ENCODE measurements around the gene ZNF25. TPM values are rescaled to one million over a fixed set of nuclear protein-coding genes. Genes with fewer than 3 reads are reported as not detected.
"Not testable (repeated sequence)": the region's sequence is repeated elsewhere in the genome, so short reads cannot be mapped to it uniquely, and the experiment has no call there.

ZNF25 gene
- polyA plus RNA-seq = 1 to 10 TPM; 3.9 to 5.7 (median 5.1) TPM

GRCh38 chr10:37976091-37976879 is at the start of gene ZNF25:
Gene ZNF25 (minus strand): TSS chr10:37976647. CDS start chr10:37971722, 4,925 bp downstream.
- peaks cover 0 to 4% (median 0%) of the 10 kb centered on the region in 3 donors for H3K36me3 Mint-ChIP-seq
- H3K4me3 Mint-ChIP-seq = peak within 1 kb of the TSS; percentile 90 to 99 (median 90)
- peak within 1 kb of the TSS; percentile 82 to 96 (median 95) for H3K27ac Mint-ChIP-seq
- peaks cover 5 to 12% (median 11%) of the 10 kb centered on the region in 3 donors for H3K27me3 Mint-ChIP-seq (ENCODE audit: low read depth in 3 of 3)
- peaks cover 23 to 34% of the 10 kb centered on the region in 2 donors for H3K4me1 Mint-ChIP-seq
- H3K9me3 Mint-ChIP-seq = peaks cover 0 to 2% (median 0%) of the 10 kb centered on the region in 6 donors
- DNase-seq = peak; percentile 95 to 97 (median 96)

GRCh38 chr10:38025283-38025682 is 48.8 kb upstream of the ZNF25 start:
- H3K4me3 Mint-ChIP-seq = no peak overlapping the region
- DNase-seq = no peak
- peaks cover 31 to 55% of the 10 kb centered on the region in 2 donors for H3K4me1 Mint-ChIP-seq
- H3K9me3 Mint-ChIP-seq = no peaks in the 10 kb centered on the region
- H3K36me3 Mint-ChIP-seq = peaks cover 52 to 72% (median 54%) of the 10 kb centered on the region in 3 donors
- H3K27ac Mint-ChIP-seq = peak overlapping the region in 4 of 6 donors; percentile 21 to 82 (median 54)
- peaks cover 0 to 3% (median 2%) of the 10 kb centered on the region in 3 donors for H3K27me3 Mint-ChIP-seq (ENCODE audit: low read depth in 3 of 3)

GRCh38 chr10:38019124-38019523 is 42.7 kb upstream of the ZNF25 start:
- peak overlapping the region in 2 of 6 donors; percentile 29 to 31 for H3K27ac Mint-ChIP-seq
- DNase-seq; H3K27me3 Mint-ChIP-seq (ENCODE audit: low read depth in 3 of 3); H3K9me3 Mint-ChIP-seq; H3K4me3 Mint-ChIP-seq: not testable (repeated sequence)
- H3K36me3 Mint-ChIP-seq = peaks cover 45 to 68% (median 49%) of the 10 kb centered on the region in 3 donors
- H3K4me1 Mint-ChIP-seq = peaks cover 15 to 46% of the 10 kb centered on the region in 2 donors

GRCh38 chr10:38016354-38016753 is 39.9 kb upstream of the ZNF25 start:
- no peaks in the 10 kb centered on the region for H3K9me3 Mint-ChIP-seq
- peaks cover 25 to 64% of the 10 kb centered on the region in 2 donors for H3K4me1 Mint-ChIP-seq
- H3K4me3 Mint-ChIP-seq = no peak overlapping the region
- DNase-seq = no peak
- peaks cover 0 to 5% (median 1%) of the 10 kb centered on the region in 3 donors for H3K27me3 Mint-ChIP-seq (ENCODE audit: low read depth in 3 of 3)
- H3K27ac Mint-ChIP-seq = peak overlapping the region in 1 of 6 donors; percentile 34
- peaks cover 40 to 59% (median 46%) of the 10 kb centered on the region in 3 donors for H3K36me3 Mint-ChIP-seq

- peak within 1 kb of the TSS; percentile 97 to 100 (median 98) for H3K27ac Mint-ChIP-seq
Measured at GRCh38 chr10:38010119-38010903, 33.9 kb upstream of the ZNF25 start, which contains the start of gene ZNF33A. Gene ZNF33A (plus strand): TSS chr10:38010675. CDS start chr10:38012342, 1,667 bp downstream.

GRCh38 chr10:38007991-38008390 is 31.5 kb upstream of the ZNF25 start:
- peaks cover 0 to 4% (median 4%) of the 10 kb centered on the region in 3 donors for H3K36me3 Mint-ChIP-seq
- H3K4me3 Mint-ChIP-seq = no peak overlapping the region
- no peaks in the 10 kb centered on the region for H3K9me3 Mint-ChIP-seq
- peaks cover 10 to 14% (median 12%) of the 10 kb centered on the region in 3 donors for H3K27me3 Mint-ChIP-seq (ENCODE audit: low read depth in 3 of 3)
- peak overlapping the region in 1 of 6 donors; percentile 5 for H3K27ac Mint-ChIP-seq
- peaks cover 23 to 33% of the 10 kb centered on the region in 2 donors for H3K4me1 Mint-ChIP-seq
- DNase-seq = no peak

More at GRCh38 chr10:38010119-38010903, 33.9 kb upstream of the ZNF25 start, which contains the start of gene ZNF33A:
- Mint-ChIP-seq H3K9me3 (no peaks in the 10 kb centered on the region), H3K4me1 (peaks cover 31 to 47% of the 10 kb centered on the region in 2 donors), H3K4me3 (peak within 1 kb of the TSS; percentile 88 to 97 (median 97)), H3K36me3 (peaks cover 9 to 14% (median 10%) of the 10 kb centered on the region in 3 donors), H3K27me3 (ENCODE audit: low read depth in 3 of 3) (peaks cover 10% of the 10 kb centered on the region in 3 donors)
- DNase-seq = peak; percentile 89 to 93 (median 92)

- Mint-ChIP-seq H3K9me3 (no peaks in the 10 kb centered on the region), H3K36me3 (peaks cover 0 to 1% (median 1%) of the 10 kb centered on the region in 3 donors), H3K27me3 (ENCODE audit: low read depth in 3 of 3) (peaks cover 10 to 14% (median 12%) of the 10 kb centered on the region in 3 donors), H3K4me1 (peaks cover 21 to 29% of the 10 kb centered on the region in 2 donors), H3K4me3 (no peak overlapping the region), H3K27ac (no peak overlapping the region)
- no peak for DNase-seq
Measured at GRCh38 chr10:38007551-38007950, 31.1 kb upstream of the ZNF25 start.

GRCh38 chr10:38003588-38003987 is 27.1 kb upstream of the ZNF25 start:
- no peak overlapping the region for H3K4me3 Mint-ChIP-seq
- no peak for DNase-seq
- peaks cover 0 to 2% (median 0%) of the 10 kb centered on the region in 6 donors for H3K9me3 Mint-ChIP-seq
- H3K27me3 Mint-ChIP-seq (ENCODE audit: low read depth in 3 of 3) = peaks cover 0 to 6% (median 3%) of the 10 kb centered on the region in 3 donors
- H3K27ac Mint-ChIP-seq = no peak overlapping the region
- H3K4me1 Mint-ChIP-seq = no peaks in the 10 kb centered on the region
- H3K36me3 Mint-ChIP-seq = no peaks in the 10 kb centered on the region

GRCh38 chr10:38003026-38003425 is 26.6 kb upstream of the ZNF25 start:
- Mint-ChIP-seq H3K27ac (peak overlapping the region in 1 of 6 donors; percentile 34), H3K4me1 (no peaks in the 10 kb centered on the region), H3K9me3 (peaks cover 0 to 2% (median 0%) of the 10 kb centered on the region in 6 donors), H3K36me3 (no peaks in the 10 kb centered on the region), H3K4me3 (no peak overlapping the region), H3K27me3 (ENCODE audit: low read depth in 3 of 3) (peaks cover 0 to 6% (median 3%) of the 10 kb centered on the region in 3 donors)
- no peak for DNase-seq

GRCh38 chr10:38000474-38000873 is 24.0 kb upstream of the ZNF25 start:
- H3K27ac Mint-ChIP-seq; H3K4me3 Mint-ChIP-seq; H3K27me3 Mint-ChIP-seq (ENCODE audit: low read depth in 3 of 3); H3K4me1 Mint-ChIP-seq; H3K9me3 Mint-ChIP-seq; DNase-seq; H3K36me3 Mint-ChIP-seq: not testable (repeated sequence)

- not testable (repeated sequence) for H3K4me3 Mint-ChIP-seq; DNase-seq; H3K27me3 Mint-ChIP-seq (ENCODE audit: low read depth in 3 of 3); H3K4me1 Mint-ChIP-seq; H3K27ac Mint-ChIP-seq; H3K9me3 Mint-ChIP-seq; H3K36me3 Mint-ChIP-seq
Measured at GRCh38 chr10:37998920-37999319, 22.5 kb upstream of the ZNF25 start.

- Mint-ChIP-seq H3K4me1 (no peaks in the 10 kb centered on the region), H3K4me3 (no peak overlapping the region), H3K27me3 (ENCODE audit: low read depth in 3 of 3) (peaks cover 0 to 2% (median 2%) of the 10 kb centered on the region in 3 donors), H3K27ac (no peak overlapping the region), H3K36me3 (no peaks in the 10 kb centered on the region), H3K9me3 (peaks cover 0 to 1% (median 0%) of the 10 kb centered on the region in 6 donors)
- no peak for DNase-seq
Measured at GRCh38 chr10:37992083-37992482, 15.6 kb upstream of the ZNF25 start.

GRCh38 chr10:37991655-37992054 is 15.2 kb upstream of the ZNF25 start:
- H3K4me1 Mint-ChIP-seq = no peaks in the 10 kb centered on the region

More at GRCh38 chr10:37991655-37992054, 15.2 kb upstream of the ZNF25 start:
- DNase-seq = no peak
- Mint-ChIP-seq H3K9me3 (peaks cover 0 to 1% (median 0%) of the 10 kb centered on the region in 6 donors), H3K27me3 (ENCODE audit: low read depth in 3 of 3) (peaks cover 0 to 2% (median 2%) of the 10 kb centered on the region in 3 donors), H3K27ac (no peak overlapping the region), H3K4me3 (no peak overlapping the region), H3K36me3 (no peaks in the 10 kb centered on the region)
